K562 (cell line): Measurements from ENCODE around the gene KLHDC10. TPM values are rescaled to one million over a fixed set of nuclear protein-coding genes. Genes with fewer than 3 reads are reported as not detected.

Experiments
- ATAC-seq: fragments of 200-7000 bp; cut with Tn5 transposase; 3 replicates; pipeline ENCODE4 v1.9.1; 2020; ENCODE audit warnings: moderate library complexity
- BruUV-seq: library from RNA; stranded (reverse); fragments of 400-500 nt; replicated peaks from 2 replicates; lab custom pipeline; 2021; lab: Mats Ljungman, UMichigan
- CTCF ChIA-PET: fragments of 300-600 bp; formaldehyde crosslinking; extraction: SDS; loops from one replicate; lab custom pipeline; 2021; ENCODE audit warnings: low intra/inter-chr PET ratio; lab: Yijun Ruan, JAX
- POLR2A ChIA-PET: fragments of 300-600, 350-650 bp; sonication (Branson Sonifier 250); formaldehyde crosslinking; extraction: SDS; loops from one replicate; lab custom pipeline; 2021; ENCODE audit warnings: antibody characterized with exemption, inconsistent platforms; lab: Yijun Ruan, JAX
- DNase-seq, 4 experiments: peaks; one replicate each; pipeline versions ENCODE4 v3.0.0 to v3.0.0-alpha.2; 2011 to 2018; ENCODE audit warnings: low spot score in 3 of 4, mixed read lengths in 3 of 4; ENCODE audit errors: extremely low read depth in 1 of 4
- FAIRE-seq: peaks from 2 replicates; lab custom pipeline; 2011; peaks lifted over from hg19 to GRCh38; lab: Jason Lieb, UNC
- H2AFZ ChIP-seq: 2 replicates; pipeline ENCODE4 v1.6.0; 2011; ENCODE audit warnings: low read depth, low read length, control low read depth, inconsistent platforms
- H3K27ac ChIP-seq: fragments of 200-600 bp; 3 replicates; pipeline ENCODE4 v1.8.0; 2011; ENCODE audit warnings: low read depth, mild to moderate bottlenecking, control low read depth, inconsistent platforms, low read length, moderate library complexity, mixed read lengths; ENCODE audit errors: extremely low read depth
- H3K27me3 ChIP-seq, 2 experiments: fragments of 300-600 bp in 1 of 2; 2 replicates in 1 of 2; 3 replicates in 1 of 2; pipeline versions ENCODE4 v1.6.0 to v1.8.0; 2011; ENCODE audit warnings: inconsistent platforms in 2 of 2, low read length in 2 of 2, mild to moderate bottlenecking in 1 of 2, mixed read lengths in 1 of 2, moderate library complexity in 1 of 2; ENCODE audit not compliant: control insufficient read depth in 2 of 2, insufficient read depth in 2 of 2
- H3K36me3 ChIP-seq: fragments of 300-600 bp; 3 replicates; pipeline ENCODE4 v1.8.0; 2011; ENCODE audit warnings: mild to moderate bottlenecking, low read length, inconsistent platforms; ENCODE audit not compliant: control insufficient read depth, insufficient read depth
- H3K4me1 ChIP-seq, 2 experiments: fragments of 200-600 bp in 1 of 2; replicated peaks in 1 of 2; 2 replicates in 1 of 2; 3 replicates in 1 of 2; pipeline versions ENCODE4 v1.5.1 to v1.8.0; 2011; ENCODE audit warnings: inconsistent platforms in 2 of 2, low read length in 2 of 2, mild to moderate bottlenecking in 1 of 2, mixed read lengths in 1 of 2, moderate library complexity in 1 of 2; ENCODE audit not compliant: control insufficient read depth in 2 of 2, insufficient read depth in 2 of 2
- H3K4me2 ChIP-seq: 2 replicates; pipeline ENCODE4 v1.6.1; 2011; ENCODE audit warnings: low read length, control low read depth, inconsistent platforms, mixed read lengths; ENCODE audit not compliant: insufficient read depth
- H3K4me3 ChIP-seq: fragments of 200-600 bp; sonication (generic), shearing (Covaris generic); 2 replicates; pipeline ENCODE4 v1.5.1; 2016; ENCODE audit warnings: control low read depth, inconsistent platforms
- H3K79me2 ChIP-seq: fragments of 200-600 bp; 3 replicates; pipeline ENCODE4 v1.8.0; 2011; ENCODE audit warnings: low read length, inconsistent platforms; ENCODE audit not compliant: control insufficient read depth, insufficient read depth
- H3K9ac ChIP-seq, 2 experiments: 2 replicates each; pipeline versions ENCODE4 v1.6.0 to v1.6.1; 2011; ENCODE audit warnings: low read depth in 2 of 2, low read length in 2 of 2, control low read depth in 1 of 2, inconsistent platforms in 1 of 2, mild to moderate bottlenecking in 1 of 2, mixed read lengths in 1 of 2; ENCODE audit not compliant: insufficient read depth in 1 of 2
- H3K9me1 ChIP-seq: one replicate; pipeline ENCODE4 v1.6.0; 2011; ENCODE audit warnings: inconsistent platforms, mild to moderate bottlenecking, low read length, moderate library complexity; ENCODE audit not compliant: control insufficient read depth, insufficient read depth
- H3K9me3 ChIP-seq: replicated peaks from 2 replicates; pipeline ENCODE4 v1.5.1; 2011; ENCODE audit warnings: low read depth, low read length, inconsistent platforms; ENCODE audit not compliant: control insufficient read depth, insufficient read depth
- H4K20me1 ChIP-seq: replicated peaks from 2 replicates; pipeline ENCODE4 v1.6.1; 2011; ENCODE audit warnings: low read length, inconsistent platforms, mixed read lengths; ENCODE audit not compliant: control insufficient read depth, insufficient read depth
- ETS2 ChIP-seq: IDR thresholded peaks from 2 replicates; pipeline ENCODE4 v1.6.1; 2016; ENCODE audit warnings: borderline replicate concordance, missing genetic modification characterization, mild to moderate bottlenecking, moderate library complexity, missing compliant biosample characterization; ENCODE audit not compliant: poor library complexity, severe bottlenecking
- POLR2B ChIP-seq: fragments of 450-650 bp; IDR thresholded peaks from 2 replicates; pipeline ENCODE4 v1.6.1; 2018; ENCODE audit warnings: low read depth; ENCODE audit not compliant: partially characterized antibody
- ZFX ChIP-seq: sonication (generic); formaldehyde crosslinking; IDR thresholded peaks from 2 replicates; pipeline ENCODE4 v1.8.0; 2022; ENCODE audit warnings: mild to moderate bottlenecking, missing genetic modification reagents, moderate library complexity
- ZNF384 ChIP-seq: IDR thresholded peaks from 2 replicates; pipeline ENCODE4 v1.6.1; 2012; ENCODE audit warnings: low read depth, low read length, improper control_type of control experiment
- WGBS: fragments of 100-300 bp; shearing (Covaris generic); methylation state at CpG from one replicate; pipeline ENCODE4 v1.1.6; 2016; ENCODE audit warnings: low coverage, mixed read lengths; ENCODE audit not compliant: insufficient coverage; ENCODE audit errors: missing lambda C conversion rate; 5-methylcytosine and 5-hydroxymethylcytosine counted together
- in situ Hi-C: fragments of 300-500 bp; cut with MboI; formaldehyde crosslinking; loops from 4 replicates; pipeline ENCODE4 v1.15.0; 2018; ENCODE audit warnings: inconsistent platforms, mixed read lengths
- intact Hi-C: fragments of 100-400 bp; cut with micrococcal nuclease; formaldehyde crosslinking; loops from 2 replicates; pipeline ENCODE4 v1.14.2; 2022
- polyA plus RNA-seq, 8 experiments: library from polyadenylated mRNA; depleted of rRNA in 4 of 8; stranded (reverse) in 5 of 8; unstranded in 3 of 8; fragments of >200 nt; fragmentation: Nextera tagmentation in 2 of 8; fragmentation: Illumina TruSeq in 1 of 8; extraction: Ambion mirVana in 2 of 8; extraction: Trizol in 1 of 8; gene quantifications; 2 replicates each; pipeline versions ENCODE4 v1.2.1 to v1.2.3, GENCODE V29; 2011 to 2014; ENCODE audit warnings: inconsistent platforms in 1 of 8, missing spikeins in 1 of 8
- total RNA-seq, 7 experiments: library from RNA; depleted of rRNA in 6 of 7; stranded (reverse); fragments of >200 nt in 6 of 7; fragmentation: Illumina TruSeq in 2 of 7; extraction: Trizol in 2 of 7; gene quantifications; 2 replicates each; pipeline versions ENCODE4 v1.2.1 to v1.2.3, GENCODE V29; 2011 to 2021; ENCODE audit warnings: low replicate concordance in 1 of 7

Gene KLHDC10
- total and polyA plus RNA-seq, 9 of the 15 experiments (the other 6 are each of a cell fraction or from before 2014, with no cell fraction given) = 9.8 to 80.5 (median 31.4) TPM

DNA sequence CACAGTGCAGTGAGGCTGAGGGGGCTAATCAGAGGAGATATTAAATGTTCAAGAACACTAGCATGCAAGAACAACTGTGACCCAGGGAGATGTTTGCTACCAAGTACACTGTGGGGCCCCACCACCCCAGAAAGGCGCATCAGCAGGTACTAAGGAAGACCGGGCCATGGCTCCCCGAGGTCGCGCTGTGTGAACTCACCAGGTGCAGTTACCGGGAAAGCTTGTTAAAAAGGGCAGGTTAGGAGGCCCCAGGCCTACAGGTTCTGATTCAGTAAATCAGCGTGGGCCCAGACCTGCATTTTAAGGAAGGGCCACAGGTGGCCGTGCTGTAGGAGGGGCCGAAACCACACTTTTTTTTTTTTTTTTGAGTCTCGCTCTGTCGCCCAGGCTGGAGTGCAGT, 80.3 kb downstream of the KLHDC10 start:
- CTCF ChIA-PET = no interaction called here
- Histone ChIP-seq H3K9ac (no peak overlapping the region), H3K36me3 (no peaks in the 10 kb centered on the region; the same call in 2 of the 3 replicates), H3K9me1 (no peaks in the 10 kb centered on the region), H4K20me1 (no peaks in the 10 kb centered on the region), H3K4me3 (no peak overlapping the region), H3K27ac (no peak overlapping the region), H3K9me3 (peaks cover 5% of the 10 kb centered on the region; the same call in 1 of the 2 replicates), H3K4me1 (peaks cover 6 to 64% of the 10 kb centered on the region in 2 experiments; a peak in 3 of 5 replicates), H2AFZ (no peak overlapping the region), H3K79me2 (no peaks in the 10 kb centered on the region), H3K4me2 (no peak overlapping the region), H3K27me3 (no peaks in the 10 kb centered on the region; a peak in 1 of 5 replicates)
- no peak for ATAC-seq
- in situ Hi-C loops (no loop called here), intact Hi-C loops (no loop called here)
- no TSS peak for BruUV-seq
- FAIRE-seq = no peak
- POLR2A ChIA-PET = no interaction called here
- 93% methylated on average over 11 of the region's 11 CpGs for WGBS
- DNase-seq = peak in 1 of 4 experiments; percentile 14
- TF ChIP-seq ZFX (CRISPR knock-in tag) = peak; percentile 30; the same call in 1 of the 2 replicates
- no peak for TF ChIP-seq POLR2B
- TF ChIP-seq ZNF384 = peak; percentile 37; the same call in 1 of the 2 replicates
- TF ChIP-seq ETS2 (tag) = no peak
